ENCODE measurements around the gene ORC5. TPM values are rescaled to one million over a fixed set of nuclear protein-coding genes. Genes with fewer than 3 reads are reported as not detected.
A peak's percentile ranks its signal among the peaks of the same experiment; 100 is the strongest.

ORC5 gene
- total and polyA plus RNA-seq, 2 experiments from 2014 or later = 5.5 to 9.1 TPM

GRCh38 chr7:104209063-104209462 is 1.2 kb upstream of the ORC5 start:
- Histone ChIP-seq H3K9me3 (ENCODE audit: low read depth) (no peaks in the 10 kb centered on the region), H3K4me2 (no peak overlapping the region)
- 90% methylated on average over 4 of the region's 4 CpGs for WGBS (ENCODE audit: low lambda C conversion rate, missing lambda C conversion rate)

GRCh38 chr7:104208421-104208780 is 588 bp upstream of the ORC5 start:
- H3K27me3 ChIP-seq = no peaks in the 10 kb centered on the region
- peak overlapping the region; percentile 73 for H3K4me2 ChIP-seq
- peak overlapping the region; percentile 59 for H2AFZ ChIP-seq
- H3K4me1 ChIP-seq (ENCODE audit: insufficient read depth) = no peaks in the 10 kb centered on the region
- no peaks in the 10 kb centered on the region for H3K9me3 ChIP-seq (ENCODE audit: low read depth)
- H4K20me1 ChIP-seq (ENCODE audit: insufficient read depth, poor library complexity, severe bottlenecking) = no peaks in the 10 kb centered on the region
- 68% methylated on average over 7 of the region's 7 CpGs for WGBS (ENCODE audit: low lambda C conversion rate, missing lambda C conversion rate)
- peak overlapping the region; percentile 85 for H3K27ac ChIP-seq
- DNase-seq (ENCODE audit: low spot score) = no peak
- peaks cover 16% of the 10 kb centered on the region for H3K79me2 ChIP-seq
- H3K4me3 ChIP-seq = peak overlapping the region; percentile 30
- no peaks in the 10 kb centered on the region for H3K9me2 ChIP-seq (replicated peaks; ENCODE audit: insufficient read depth)
- no peaks in the 10 kb centered on the region for H3K36me3 ChIP-seq (replicated peaks; ENCODE audit: insufficient read depth, low read depth)
- TF ChIP-seq EZH2 (IDR thresholded peaks at IDR 0.05; ENCODE audit: borderline replicate concordance) (no peak), EZH2phosphoT487 (IDR thresholded peaks at IDR 0.05; ENCODE audit: low read depth, severe bottlenecking, unreplicated experiment) (no peak), CTCF (IDR thresholded peaks at IDR 0.05; ENCODE audit: poor library complexity) (no peak)

More at GRCh38 chr7:104209063-104209462, 1.2 kb upstream of the ORC5 start:
- Histone ChIP-seq H3K4me3 (no peak overlapping the region), H3K27ac (no peak overlapping the region), H3K27me3 (no peaks in the 10 kb centered on the region), H4K20me1 (ENCODE audit: insufficient read depth, poor library complexity, severe bottlenecking) (no peaks in the 10 kb centered on the region), H3K9me2 (replicated peaks; ENCODE audit: insufficient read depth) (no peaks in the 10 kb centered on the region), H3K79me2 (peaks cover 16% of the 10 kb centered on the region), H3K36me3 (replicated peaks; ENCODE audit: insufficient read depth, low read depth) (no peaks in the 10 kb centered on the region), H3K4me1 (ENCODE audit: insufficient read depth) (no peaks in the 10 kb centered on the region), H2AFZ (no peak overlapping the region)
- no peak for DNase-seq (ENCODE audit: low spot score)
- TF ChIP-seq CTCF (IDR thresholded peaks at IDR 0.05; ENCODE audit: poor library complexity) (no peak), EZH2 (IDR thresholded peaks at IDR 0.05; ENCODE audit: borderline replicate concordance) (no peak), EZH2phosphoT487 (IDR thresholded peaks at IDR 0.05; ENCODE audit: low read depth, severe bottlenecking, unreplicated experiment) (no peak)

GRCh38 chr7:104207348-104207730 is 474 bp downstream of the ORC5 start:
- no peak for DNase-seq (ENCODE audit: low spot score)
- WGBS (ENCODE audit: low lambda C conversion rate, missing lambda C conversion rate) = 39% methylated on average over 10 of the region's 10 CpGs
- peak overlapping the region; percentile 66 for H2AFZ ChIP-seq

GRCh38 chr7:104206841-104207240 is 972 bp downstream of the ORC5 start:
- H3K4me3 ChIP-seq = peak overlapping the region; percentile 37
- no peaks in the 10 kb centered on the region for H3K9me2 ChIP-seq (replicated peaks; ENCODE audit: insufficient read depth)
- H3K27me3 ChIP-seq = no peaks in the 10 kb centered on the region
- H3K9me3 ChIP-seq (ENCODE audit: low read depth) = no peaks in the 10 kb centered on the region
- DNase-seq (ENCODE audit: low spot score) = no peak
- TF ChIP-seq EZH2 (IDR thresholded peaks at IDR 0.05; ENCODE audit: borderline replicate concordance) = no peak
- no peak for TF ChIP-seq EZH2phosphoT487 (IDR thresholded peaks at IDR 0.05; ENCODE audit: low read depth, severe bottlenecking, unreplicated experiment)
- TF ChIP-seq CTCF (IDR thresholded peaks at IDR 0.05; ENCODE audit: poor library complexity) = no peak
- no peaks in the 10 kb centered on the region for H3K36me3 ChIP-seq (replicated peaks; ENCODE audit: insufficient read depth, low read depth)
- no peaks in the 10 kb centered on the region for H4K20me1 ChIP-seq (ENCODE audit: insufficient read depth, poor library complexity, severe bottlenecking)
- peak overlapping the region; percentile 85 for H3K27ac ChIP-seq
- H2AFZ ChIP-seq = peak overlapping the region; percentile 66
- H3K4me2 ChIP-seq = peak overlapping the region; percentile 82
- WGBS (ENCODE audit: low lambda C conversion rate, missing lambda C conversion rate) = 66% methylated on average over 6 of the region's 6 CpGs
- no peaks in the 10 kb centered on the region for H3K4me1 ChIP-seq (ENCODE audit: insufficient read depth)
- peaks cover 16% of the 10 kb centered on the region for H3K79me2 ChIP-seq

More at GRCh38 chr7:104207348-104207730, 474 bp downstream of the ORC5 start:
- no peaks in the 10 kb centered on the region for H3K9me2 ChIP-seq (replicated peaks; ENCODE audit: insufficient read depth)
- H3K4me3 ChIP-seq = peak overlapping the region; percentile 37
- peaks cover 16% of the 10 kb centered on the region for H3K79me2 ChIP-seq
- no peaks in the 10 kb centered on the region for H4K20me1 ChIP-seq (ENCODE audit: insufficient read depth, poor library complexity, severe bottlenecking)
- no peaks in the 10 kb centered on the region for H3K36me3 ChIP-seq (replicated peaks; ENCODE audit: insufficient read depth, low read depth)
- no peaks in the 10 kb centered on the region for H3K4me1 ChIP-seq (ENCODE audit: insufficient read depth)
- no peaks in the 10 kb centered on the region for H3K27me3 ChIP-seq
- no peak for TF ChIP-seq EZH2 (IDR thresholded peaks at IDR 0.05; ENCODE audit: borderline replicate concordance)
- peak overlapping the region; percentile 82 for H3K4me2 ChIP-seq
- peak overlapping the region; percentile 85 for H3K27ac ChIP-seq
- H3K9me3 ChIP-seq (ENCODE audit: low read depth) = no peaks in the 10 kb centered on the region
